ENCODE measurements around the gene RPS2.

DNA sequence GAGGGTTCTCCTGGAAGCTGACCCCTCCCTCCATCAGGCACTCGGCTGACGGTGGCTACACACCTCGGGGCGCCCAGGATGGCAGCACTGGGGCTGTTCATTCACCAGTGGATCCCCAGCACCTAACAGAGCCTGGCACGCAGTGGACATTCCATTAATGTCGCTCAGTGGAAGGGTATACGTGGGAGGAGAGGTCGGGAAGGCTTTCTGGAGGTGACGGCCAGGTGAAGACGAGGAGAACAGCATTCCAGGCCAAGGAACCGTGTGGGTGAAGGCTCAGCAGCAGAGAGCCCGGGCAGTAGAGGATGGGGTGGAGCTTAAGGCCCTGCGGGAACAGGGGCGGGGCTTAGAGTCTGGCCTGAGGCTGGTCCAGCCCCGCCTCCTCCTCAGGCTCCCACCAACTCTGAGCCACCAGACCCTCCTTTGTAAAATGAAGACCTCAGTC, 43.9 kb downstream of the RPS2 start:
- TF ChIP-seq POLR2A (IDR thresholded peaks at IDR 0.05; ENCODE audit: low read depth, low read length) (no peak), POLR2AphosphoS5 (IDR thresholded peaks at IDR 0.05; ENCODE audit: low read depth, low read length) (no peak)

All from GM12891 (cell line).